T-helper 17 cell (primary cell): Measurements from ENCODE around the gene RBBP9. TPM values are rescaled to one million over a fixed set of nuclear protein-coding genes. Genes with fewer than 3 reads are reported as not detected.
A peak's percentile ranks its signal among the peaks of the same experiment; 100 is the strongest.
"Not testable (repeated sequence)": the region's sequence is repeated elsewhere in the genome, so short reads cannot be mapped to it uniquely, and the experiment has no call there.

ENCODE experiments used
- ATAC-seq: fragments of 150-1000 bp; cut with Tn5 transposase; 2 replicates; pipeline ENCODE4 v1.10.0; 2021; ENCODE audit warnings: mild to moderate bottlenecking, moderate library complexity
- DNase-seq, 3 donors: peaks; one replicate each; pipeline versions ENCODE4 v3.0.0 to v3.0.0-alpha.2; 2020 to 2021
- H3K9me3 ChIP-seq: one replicate; pipeline ENCODE4 v1.7.0; 2013; ENCODE audit warnings: low read length, mild to moderate bottlenecking; ENCODE audit not compliant: control insufficient read depth, poor library complexity, severe bottlenecking
- H3K27ac Mint-ChIP-seq: one replicate; pipeline ENCODE4 v1.8.0; 2022; ENCODE audit warnings: mild to moderate bottlenecking, moderate library complexity, mixed read lengths
- H3K27me3 Mint-ChIP-seq: one replicate; pipeline ENCODE4 v1.8.0; 2022; ENCODE audit warnings: mixed read lengths
- H3K36me3 Mint-ChIP-seq: one replicate; pipeline ENCODE4 v1.8.0; 2022; ENCODE audit warnings: low read depth, mixed read lengths
- H3K4me1 Mint-ChIP-seq: one replicate; pipeline ENCODE4 v1.8.0; 2022; ENCODE audit warnings: mild to moderate bottlenecking, mixed read lengths
- H3K4me3 Mint-ChIP-seq: one replicate; pipeline ENCODE4 v1.8.0; 2022; ENCODE audit warnings: mild to moderate bottlenecking, moderate library complexity, mixed read lengths
- total RNA-seq, 4 donors: library from RNA in 2 of 4; stranded (reverse) in 2 of 4; gene quantifications; one replicate each; pipeline ENCODE4 v1.2.3 and lab custom pipeline; 2022 to 2026

Gene RBBP9
- total RNA-seq (1 to 10 TPM; 5.3 to 6.0 TPM), total RNA-seq (lab: John Stamatoyannopoulos, UW) (12.4 to 25.7 reads per million in 2 donors)

GRCh38 chr20:18496740-18497592 is at the start of gene RBBP9:
Gene RBBP9 (minus strand): TSS chr20:18497225. CDS start chr20:18497167, 58 bp downstream.
- peaks cover 16% of the 10 kb centered on the region for H3K4me1 Mint-ChIP-seq
- H3K27me3 Mint-ChIP-seq = peaks cover 4% of the 10 kb centered on the region
- peak within 1 kb of the TSS; percentile 93 for H3K27ac Mint-ChIP-seq
- DNase-seq (peak; percentile 50 to 59 (median 56)), ATAC-seq (peak; percentile 99)
- H3K9me3 ChIP-seq = no peaks in the 10 kb centered on the region
- H3K4me3 Mint-ChIP-seq = peak within 1 kb of the TSS; percentile 97
- H3K36me3 Mint-ChIP-seq = peaks cover 5% of the 10 kb centered on the region

- no peak for ATAC-seq
- H3K27me3 Mint-ChIP-seq = no peaks in the 10 kb centered on the region
- H3K4me3 Mint-ChIP-seq = no peak overlapping the region
- H3K36me3 Mint-ChIP-seq = peaks cover 18% of the 10 kb centered on the region
- H3K4me1 Mint-ChIP-seq = peaks cover 9% of the 10 kb centered on the region
- peak overlapping the region; percentile 76 for H3K27ac Mint-ChIP-seq
- no peaks in the 10 kb centered on the region for H3K9me3 ChIP-seq
- DNase-seq = no peak
Measured at GRCh38 chr20:18545566-18545965, 48.5 kb upstream of the RBBP9 start.

- no peak overlapping the region for H3K4me3 Mint-ChIP-seq
- H3K36me3 Mint-ChIP-seq = peaks cover 22% of the 10 kb centered on the region
- peaks cover 9% of the 10 kb centered on the region for H3K4me1 Mint-ChIP-seq
- no peaks in the 10 kb centered on the region for H3K9me3 ChIP-seq
- ATAC-seq (no peak), DNase-seq (no peak)
- H3K27ac Mint-ChIP-seq = no peak overlapping the region
- no peaks in the 10 kb centered on the region for H3K27me3 Mint-ChIP-seq
Measured at GRCh38 chr20:18543932-18544331, 46.9 kb upstream of the RBBP9 start.

GRCh38 chr20:18543216-18543615 is 46.2 kb upstream of the RBBP9 start:
- no peaks in the 10 kb centered on the region for H3K9me3 ChIP-seq
- Mint-ChIP-seq H3K4me1 (peaks cover 9% of the 10 kb centered on the region), H3K27me3 (no peaks in the 10 kb centered on the region), H3K4me3 (no peak overlapping the region), H3K36me3 (peaks cover 19% of the 10 kb centered on the region), H3K27ac (no peak overlapping the region)
- ATAC-seq = no peak
- DNase-seq = no peak

GRCh38 chr20:18541741-18542140 is 44.7 kb upstream of the RBBP9 start:
- H3K4me1 Mint-ChIP-seq = peaks cover 9% of the 10 kb centered on the region
- peaks cover 21% of the 10 kb centered on the region for H3K36me3 Mint-ChIP-seq
- no peaks in the 10 kb centered on the region for H3K9me3 ChIP-seq
- H3K4me3 Mint-ChIP-seq = no peak overlapping the region
- no peak overlapping the region for H3K27ac Mint-ChIP-seq
- DNase-seq (no peak), ATAC-seq (no peak)
- H3K27me3 Mint-ChIP-seq = no peaks in the 10 kb centered on the region

- peaks cover under 1% of the 10 kb centered on the region for H3K9me3 ChIP-seq
- Mint-ChIP-seq H3K4me1 (no peaks in the 10 kb centered on the region), H3K36me3 (peaks cover 11% of the 10 kb centered on the region), H3K27ac (no peak overlapping the region), H3K4me3 (no peak overlapping the region), H3K27me3 (no peaks in the 10 kb centered on the region)
- ATAC-seq (no peak), DNase-seq (no peak)
Measured at GRCh38 chr20:18537651-18538050, 40.6 kb upstream of the RBBP9 start.

GRCh38 chr20:18533978-18534644 is 37.1 kb upstream of the RBBP9 start:
- Mint-ChIP-seq H3K27ac (no peak overlapping the region), H3K4me1 (peaks cover under 1% of the 10 kb centered on the region), H3K36me3 (peaks cover 7% of the 10 kb centered on the region), H3K27me3 (no peaks in the 10 kb centered on the region), H3K4me3 (no peak overlapping the region)
- no peak for ATAC-seq
- no peak for DNase-seq
- peaks cover 2% of the 10 kb centered on the region for H3K9me3 ChIP-seq

GRCh38 chr20:18533491-18533890 is 36.5 kb upstream of the RBBP9 start:
- ATAC-seq (no peak), DNase-seq (no peak)
- Mint-ChIP-seq H3K4me3 (no peak overlapping the region), H3K4me1 (peaks cover 2% of the 10 kb centered on the region), H3K27me3 (no peaks in the 10 kb centered on the region), H3K27ac (no peak overlapping the region), H3K36me3 (peaks cover 11% of the 10 kb centered on the region)
- peaks cover 2% of the 10 kb centered on the region for H3K9me3 ChIP-seq

GRCh38 chr20:18532626-18533025 is 35.6 kb upstream of the RBBP9 start:
- DNase-seq = no peak
- H3K9me3 ChIP-seq = peaks cover 2% of the 10 kb centered on the region
- Mint-ChIP-seq H3K4me1 (peaks cover 2% of the 10 kb centered on the region), H3K27ac (no peak overlapping the region), H3K4me3 (no peak overlapping the region), H3K27me3 (no peaks in the 10 kb centered on the region), H3K36me3 (peaks cover 13% of the 10 kb centered on the region)
- ATAC-seq = no peak

GRCh38 chr20:18529041-18529440 is 32.0 kb upstream of the RBBP9 start:
- H3K9me3 ChIP-seq = peaks cover 2% of the 10 kb centered on the region
- H3K27ac Mint-ChIP-seq = no peak overlapping the region
- DNase-seq = no peak
- no peaks in the 10 kb centered on the region for H3K27me3 Mint-ChIP-seq
- H3K36me3 Mint-ChIP-seq = peaks cover 13% of the 10 kb centered on the region
- H3K4me1 Mint-ChIP-seq = peaks cover 3% of the 10 kb centered on the region
- no peak for ATAC-seq
- H3K4me3 Mint-ChIP-seq = no peak overlapping the region

GRCh38 chr20:18527836-18528235 is 30.8 kb upstream of the RBBP9 start:
- ATAC-seq = no peak
- Mint-ChIP-seq H3K27ac (peak overlapping the region; percentile 9), H3K4me3 (no peak overlapping the region), H3K27me3 (no peaks in the 10 kb centered on the region), H3K4me1 (peaks cover 3% of the 10 kb centered on the region), H3K36me3 (peaks cover 13% of the 10 kb centered on the region)
- peaks cover 2% of the 10 kb centered on the region for H3K9me3 ChIP-seq
- no peak for DNase-seq

- H3K36me3 Mint-ChIP-seq = peaks cover 14% of the 10 kb centered on the region
- no peak overlapping the region for H3K4me3 Mint-ChIP-seq
- H3K27ac Mint-ChIP-seq = peak overlapping the region; percentile 47
- peaks cover 3% of the 10 kb centered on the region for H3K4me1 Mint-ChIP-seq
- ATAC-seq (no peak), DNase-seq (no peak)
- H3K9me3 ChIP-seq = no peaks in the 10 kb centered on the region
- H3K27me3 Mint-ChIP-seq = no peaks in the 10 kb centered on the region
Measured at GRCh38 chr20:18527339-18527738, 30.3 kb upstream of the RBBP9 start.

GRCh38 chr20:18526761-18527160 is 29.7 kb upstream of the RBBP9 start:
- ATAC-seq, H3K27me3 Mint-ChIP-seq, H3K9me3 ChIP-seq, H3K4me3 Mint-ChIP-seq, DNase-seq, H3K4me1 Mint-ChIP-seq: not testable (repeated sequence)
- Mint-ChIP-seq H3K36me3 (peaks cover 15% of the 10 kb centered on the region), H3K27ac (peak overlapping the region; percentile 47)
